Ectodermal cell (in vitro differentiated cells): ENCODE results near the gene LPP.

ENCODE experiments used
- H3K27ac ChIP-seq: 2 replicates; pipeline ENCODE4 v1.7.0; 2013; ENCODE audit warnings: mild to moderate bottlenecking, low read depth, low read length; ENCODE audit not compliant: insufficient read depth, poor library complexity, severe bottlenecking
- H3K27me3 ChIP-seq: 2 replicates; pipeline ENCODE4 v1.7.0; 2013; ENCODE audit warnings: mild to moderate bottlenecking, low read length; ENCODE audit not compliant: insufficient read depth, control insufficient read depth, poor library complexity, severe bottlenecking
- H3K36me3 ChIP-seq: one replicate; pipeline ENCODE4 v1.7.0; 2013; ENCODE audit warnings: low read length; ENCODE audit not compliant: control insufficient read depth, insufficient read depth
- H3K4me1 ChIP-seq: one replicate; pipeline ENCODE4 v1.7.0; 2013; ENCODE audit warnings: low read length; ENCODE audit not compliant: control insufficient read depth, insufficient read depth
- H3K4me3 ChIP-seq: 2 replicates; pipeline ENCODE4 v1.7.0; 2013; ENCODE audit warnings: low read depth, low read length, control low read depth; ENCODE audit not compliant: insufficient read depth
- H3K9me3 ChIP-seq: 2 replicates; pipeline ENCODE4 v1.7.0; 2013; ENCODE audit warnings: mild to moderate bottlenecking, low read length, moderate library complexity; ENCODE audit not compliant: control insufficient read depth
- WGBS, 2 experiments: methylation state at CpG; one replicate each; pipeline ENCODE4 v1.1.7; 2013; ENCODE audit warnings: missing lambda C conversion rate in 2 of 2; 5-methylcytosine and 5-hydroxymethylcytosine counted together

LPP gene

GRCh38 chr3:188875413-188875812, 721.5 kb downstream of the LPP start:
- Histone ChIP-seq H3K27ac (no peak overlapping the region), H3K36me3 (no peaks in the 10 kb centered on the region), H3K27me3 (no peaks in the 10 kb centered on the region), H3K9me3 (no peaks in the 10 kb centered on the region), H3K4me3 (no peak overlapping the region), H3K4me1 (no peaks in the 10 kb centered on the region)
- 93 to 100% methylated on average over 1 of the region's 1 CpG for WGBS, 2 experiments

GRCh38 chr3:188876370-188876769, 722.4 kb downstream of the LPP start:
- Histone ChIP-seq H3K4me1 (no peaks in the 10 kb centered on the region), H3K27me3 (no peaks in the 10 kb centered on the region), H3K36me3 (no peaks in the 10 kb centered on the region), H3K9me3 (no peaks in the 10 kb centered on the region), H3K27ac (no peak overlapping the region), H3K4me3 (no peak overlapping the region)
- WGBS, 2 experiments = 95 to 98% methylated on average over 3 of the region's 3 CpGs

- H3K4me3 ChIP-seq = no peak overlapping the region
- H3K9me3 ChIP-seq = no peaks in the 10 kb centered on the region
- WGBS, 2 experiments = 91 to 94% methylated on average over 3 of the region's 3 CpGs
- no peak overlapping the region for H3K27ac ChIP-seq
- H3K36me3 ChIP-seq = no peaks in the 10 kb centered on the region
- no peaks in the 10 kb centered on the region for H3K4me1 ChIP-seq
- no peaks in the 10 kb centered on the region for H3K27me3 ChIP-seq
Observed at GRCh38 chr3:188877381-188877780, 723.4 kb downstream of the LPP start.

GRCh38 chr3:188878076-188878475, 724.1 kb downstream of the LPP start:
- no peak overlapping the region for H3K4me3 ChIP-seq
- H3K27ac ChIP-seq = no peak overlapping the region
- no peaks in the 10 kb centered on the region for H3K36me3 ChIP-seq
- 100% methylated on average over 2 of the region's 2 CpGs for WGBS, 2 experiments
- no peaks in the 10 kb centered on the region for H3K9me3 ChIP-seq
- H3K27me3 ChIP-seq = no peaks in the 10 kb centered on the region
- no peaks in the 10 kb centered on the region for H3K4me1 ChIP-seq

- Histone ChIP-seq H3K36me3 (no peaks in the 10 kb centered on the region), H3K4me3 (no peak overlapping the region), H3K27me3 (no peaks in the 10 kb centered on the region), H3K27ac (no peak overlapping the region), H3K4me1 (no peaks in the 10 kb centered on the region), H3K9me3 (no peaks in the 10 kb centered on the region)
Observed at GRCh38 chr3:188881954-188882641, 728.1 kb downstream of the LPP start.

- H3K36me3 ChIP-seq = no peaks in the 10 kb centered on the region
- WGBS, 2 experiments = 93 to 97% methylated on average over 11 of the region's 11 CpGs
- no peaks in the 10 kb centered on the region for H3K27me3 ChIP-seq
- H3K27ac ChIP-seq = no peak overlapping the region
- no peaks in the 10 kb centered on the region for H3K4me1 ChIP-seq
- H3K4me3 ChIP-seq = no peak overlapping the region
- no peaks in the 10 kb centered on the region for H3K9me3 ChIP-seq
Observed at GRCh38 chr3:188884299-188885043, 730.5 kb downstream of the LPP start.

GRCh38 chr3:188888321-188889053, 734.5 kb downstream of the LPP start:
- WGBS, 2 experiments = 95 to 96% methylated on average over 14 of the region's 14 CpGs
- H3K27me3 ChIP-seq = no peaks in the 10 kb centered on the region
- H3K27ac ChIP-seq = no peak overlapping the region
- no peak overlapping the region for H3K4me3 ChIP-seq
- no peaks in the 10 kb centered on the region for H3K4me1 ChIP-seq
- H3K36me3 ChIP-seq = no peaks in the 10 kb centered on the region
- H3K9me3 ChIP-seq = no peaks in the 10 kb centered on the region

GRCh38 chr3:188889054-188889491, 735.1 kb downstream of the LPP start:
- no peak overlapping the region for H3K4me3 ChIP-seq
- no peaks in the 10 kb centered on the region for H3K36me3 ChIP-seq
- no peak overlapping the region for H3K27ac ChIP-seq
- WGBS, 2 experiments = 95% methylated on average over 4 of the region's 4 CpGs
- no peaks in the 10 kb centered on the region for H3K27me3 ChIP-seq
- H3K4me1 ChIP-seq = no peaks in the 10 kb centered on the region
- no peaks in the 10 kb centered on the region for H3K9me3 ChIP-seq

GRCh38 chr3:188890572-188891270, 736.8 kb downstream of the LPP start:
- no peaks in the 10 kb centered on the region for H3K27me3 ChIP-seq
- 94 to 96% methylated on average over 1 of the region's 2 CpGs for WGBS, 2 experiments
- no peaks in the 10 kb centered on the region for H3K36me3 ChIP-seq
- no peaks in the 10 kb centered on the region for H3K9me3 ChIP-seq
- no peak overlapping the region for H3K27ac ChIP-seq
- no peaks in the 10 kb centered on the region for H3K4me1 ChIP-seq
- no peak overlapping the region for H3K4me3 ChIP-seq

- WGBS, 2 experiments = 82 to 91% methylated on average over 6 of the region's 6 CpGs
- no peak overlapping the region for H3K27ac ChIP-seq
- no peaks in the 10 kb centered on the region for H3K9me3 ChIP-seq
- no peak overlapping the region for H3K4me3 ChIP-seq
- H3K36me3 ChIP-seq = no peaks in the 10 kb centered on the region
- H3K4me1 ChIP-seq = peaks cover 3% of the 10 kb centered on the region
- H3K27me3 ChIP-seq = no peaks in the 10 kb centered on the region
Observed at GRCh38 chr3:188899881-188900280, 745.9 kb downstream of the LPP start.
